HS-5 (cell line): Measurements from ENCODE around the gene MRPL23.
"Not testable (repeated sequence)": the region's sequence is repeated elsewhere in the genome, so short reads cannot be mapped to it uniquely, and the experiment has no call there.

Source experiments
- DNase-seq: peaks from one replicate; pipeline ENCODE4 v3.0.0-alpha.2; 2012; ENCODE audit warnings: low read depth

Gene MRPL23

DNA sequence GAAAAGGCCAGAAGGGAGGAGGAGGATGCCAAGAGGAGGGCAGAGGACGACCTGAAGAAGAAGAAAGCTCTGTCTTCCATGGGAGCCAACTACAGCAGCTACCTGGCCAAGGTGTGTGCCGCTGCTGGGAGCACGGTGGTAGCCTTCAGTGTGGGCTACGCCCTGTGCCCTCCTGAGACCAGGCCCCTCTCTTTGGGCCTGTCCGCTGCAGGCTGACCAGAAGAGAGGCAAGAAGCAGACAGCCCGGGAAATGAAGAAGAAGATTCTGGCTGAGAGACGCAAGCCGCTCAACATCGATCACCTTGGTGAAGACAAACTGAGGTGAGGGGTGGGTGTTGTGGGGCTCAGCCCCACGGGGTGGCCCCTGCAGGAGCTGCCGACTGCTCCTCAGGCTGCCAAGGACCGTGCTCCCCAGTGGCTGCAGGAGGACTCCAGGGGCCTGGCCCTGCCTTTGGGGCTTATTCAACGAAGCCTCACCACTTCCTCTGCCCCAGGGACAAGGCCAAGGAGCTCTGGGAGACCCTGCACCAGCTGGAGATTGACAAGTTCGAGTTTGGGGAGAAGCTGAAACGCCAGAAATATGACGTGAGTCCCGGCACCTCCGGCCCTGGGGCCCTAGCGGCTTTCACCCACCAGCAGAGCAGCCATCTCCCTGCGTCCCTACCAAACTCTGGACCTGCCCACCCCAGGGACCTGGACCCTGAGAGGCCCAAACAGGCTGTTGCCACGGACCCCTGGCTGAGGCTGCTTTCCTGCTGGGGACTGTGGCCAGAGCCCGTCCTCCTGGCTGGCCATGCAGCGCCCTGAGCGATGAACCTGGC is 12.6 kb upstream of the MRPL23 start:
- no peak for DNase-seq

DNA sequence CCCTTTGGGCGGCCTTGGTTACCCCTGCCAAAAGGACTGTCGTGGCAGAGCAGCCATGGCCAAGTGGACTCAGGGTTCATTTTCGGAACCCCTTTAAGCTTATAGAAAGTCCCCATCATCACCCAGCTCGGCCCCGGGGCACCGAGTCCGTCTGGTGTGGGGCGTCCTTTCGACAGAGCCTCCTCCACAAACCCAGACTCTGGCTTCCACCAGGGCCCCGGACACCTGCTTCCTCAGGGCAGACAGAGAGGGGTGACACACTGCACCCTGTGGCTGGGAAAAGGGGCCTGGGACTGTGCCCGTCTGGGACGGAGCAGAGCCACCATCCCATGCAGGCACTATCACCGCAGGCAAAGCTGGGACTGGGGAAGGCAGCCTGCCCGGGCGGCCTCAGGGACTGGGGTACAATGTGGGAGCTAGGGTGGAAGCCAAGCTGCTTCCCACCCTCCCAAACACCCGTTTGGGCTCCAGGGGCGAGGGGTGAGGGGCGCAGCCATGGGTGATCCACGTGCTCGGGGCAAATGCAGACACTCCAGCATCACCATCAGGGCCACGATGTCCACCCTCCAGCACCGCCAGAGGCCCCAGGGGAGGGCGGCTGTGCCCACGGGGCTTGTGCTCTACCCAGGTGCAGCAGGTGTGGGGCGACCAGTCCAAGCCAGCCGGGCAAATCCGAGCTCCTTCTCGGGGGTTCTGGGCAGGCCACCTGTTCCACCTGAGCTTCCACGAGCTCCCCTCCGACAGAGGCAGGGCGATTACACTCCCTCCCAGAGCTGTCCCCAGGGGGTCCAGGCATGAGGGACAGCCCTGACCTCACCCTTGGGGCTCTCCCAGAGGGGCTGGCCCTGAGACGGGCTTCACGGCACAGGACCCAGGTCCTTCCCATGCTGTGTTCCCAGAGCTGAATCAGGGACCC is 11.7 kb upstream of the MRPL23 start:
- no peak for DNase-seq

DNA sequence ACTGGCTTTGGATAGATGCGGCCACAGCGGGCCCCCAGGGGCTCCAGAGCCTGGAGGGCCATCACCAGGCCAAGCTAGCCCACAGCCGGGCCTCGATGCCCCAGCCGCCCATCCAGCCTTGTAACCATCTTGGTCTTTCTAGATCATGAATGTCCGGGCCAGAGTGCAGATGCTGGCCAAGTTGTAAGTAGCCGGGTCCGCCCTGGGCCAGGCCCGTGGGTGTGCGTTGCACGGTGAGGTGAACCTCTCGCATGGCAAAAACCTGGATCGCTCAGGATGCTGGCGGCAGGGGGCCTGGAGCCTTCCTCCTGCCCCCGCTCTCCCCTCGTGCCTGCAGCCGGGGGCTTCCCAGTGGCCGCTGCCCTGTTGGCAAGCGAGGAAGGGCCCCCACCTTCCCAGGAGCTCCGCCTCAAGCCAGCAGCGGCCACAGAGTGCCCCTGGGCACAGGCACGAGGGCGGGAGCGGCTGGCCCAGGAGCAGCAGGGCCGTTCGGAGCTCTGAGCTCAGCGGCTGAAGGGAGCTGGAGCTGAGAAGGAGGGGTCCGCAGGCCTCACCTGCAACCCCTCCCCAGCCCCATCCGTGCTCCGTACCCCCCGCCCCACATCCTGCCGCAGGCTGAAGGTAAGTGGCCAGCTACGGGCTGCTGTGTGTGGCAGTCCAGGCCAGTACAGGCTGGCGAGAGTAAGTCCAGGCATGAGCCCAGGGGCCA is 10.9 kb upstream of the MRPL23 start:
- no peak for DNase-seq

DNA sequence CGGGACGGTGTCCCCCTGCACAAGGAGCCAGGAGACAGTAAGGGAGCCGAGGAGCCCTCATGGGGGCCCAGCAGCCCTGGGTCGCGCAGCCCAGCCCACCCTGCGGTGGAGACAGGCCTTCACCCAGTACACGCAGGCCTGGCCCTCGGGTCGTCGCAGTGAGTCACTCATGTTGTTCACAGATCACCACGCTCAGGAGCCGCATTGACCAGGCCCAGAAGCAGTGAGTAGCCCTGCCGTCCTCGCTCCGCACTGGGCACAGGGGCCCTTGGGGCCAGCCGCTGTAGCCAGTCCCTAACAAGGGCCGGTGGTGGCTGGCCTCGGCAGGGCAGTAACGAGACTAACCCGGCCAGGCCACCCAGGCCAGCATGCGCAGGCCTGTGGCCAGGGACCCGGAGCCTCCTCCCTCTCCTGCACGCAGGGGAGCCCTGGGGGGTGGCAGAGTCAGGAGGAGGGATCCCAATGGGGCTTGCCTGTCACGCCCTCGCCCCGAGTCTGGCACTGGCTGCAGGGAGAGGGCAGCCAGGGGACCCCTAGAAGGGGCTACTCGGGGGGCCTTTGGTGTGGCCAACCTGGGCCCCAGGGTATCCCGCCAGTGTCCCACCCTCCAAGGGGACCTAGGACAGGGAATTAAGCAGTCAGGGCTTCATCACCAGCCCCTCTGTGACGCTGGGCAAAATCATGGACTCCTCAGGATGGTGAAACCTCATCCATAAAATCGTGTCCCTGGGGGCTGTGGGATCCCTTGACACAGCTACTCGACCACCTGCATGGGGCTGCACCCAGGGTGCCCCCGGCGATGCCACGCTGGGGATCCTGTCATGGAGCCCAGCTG is 10.1 kb upstream of the MRPL23 start:
- no peak for DNase-seq

DNA sequence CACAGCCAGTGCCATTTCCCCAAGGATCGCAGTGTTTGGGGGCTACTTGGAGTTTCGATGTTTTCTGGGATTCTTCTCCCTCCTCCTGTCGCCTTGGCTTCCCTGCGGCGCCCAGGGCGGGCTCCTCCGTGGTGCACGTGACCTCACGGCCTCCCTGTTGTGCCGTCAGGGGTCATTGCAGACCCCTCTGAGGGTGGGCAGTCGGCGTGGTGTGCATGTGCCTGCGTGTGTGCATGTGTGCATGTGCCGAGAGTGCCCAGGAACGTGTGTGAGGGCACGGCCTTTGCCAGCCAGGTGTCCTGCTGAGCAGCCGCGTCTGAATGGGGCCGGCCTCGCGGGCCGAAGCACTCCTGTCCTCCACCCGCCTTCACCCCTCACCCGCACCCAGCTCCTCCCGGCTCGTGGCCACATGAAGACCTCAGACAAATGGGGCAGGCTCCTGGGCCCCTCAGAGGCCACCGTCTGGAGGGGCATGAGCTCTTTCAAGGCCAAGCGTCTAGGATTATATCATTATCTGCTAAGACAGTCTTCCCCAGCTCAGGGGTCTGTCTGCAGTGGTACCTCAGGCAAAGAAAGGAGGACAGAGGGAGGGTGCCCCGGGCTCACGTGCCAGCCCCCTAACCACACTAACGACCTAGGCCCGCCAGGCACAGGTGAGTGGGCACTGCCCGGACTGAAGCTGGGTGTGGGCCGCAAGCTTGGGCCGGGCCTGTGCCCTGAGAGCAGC is 9.4 kb upstream of the MRPL23 start:
- no peak for DNase-seq

DNA sequence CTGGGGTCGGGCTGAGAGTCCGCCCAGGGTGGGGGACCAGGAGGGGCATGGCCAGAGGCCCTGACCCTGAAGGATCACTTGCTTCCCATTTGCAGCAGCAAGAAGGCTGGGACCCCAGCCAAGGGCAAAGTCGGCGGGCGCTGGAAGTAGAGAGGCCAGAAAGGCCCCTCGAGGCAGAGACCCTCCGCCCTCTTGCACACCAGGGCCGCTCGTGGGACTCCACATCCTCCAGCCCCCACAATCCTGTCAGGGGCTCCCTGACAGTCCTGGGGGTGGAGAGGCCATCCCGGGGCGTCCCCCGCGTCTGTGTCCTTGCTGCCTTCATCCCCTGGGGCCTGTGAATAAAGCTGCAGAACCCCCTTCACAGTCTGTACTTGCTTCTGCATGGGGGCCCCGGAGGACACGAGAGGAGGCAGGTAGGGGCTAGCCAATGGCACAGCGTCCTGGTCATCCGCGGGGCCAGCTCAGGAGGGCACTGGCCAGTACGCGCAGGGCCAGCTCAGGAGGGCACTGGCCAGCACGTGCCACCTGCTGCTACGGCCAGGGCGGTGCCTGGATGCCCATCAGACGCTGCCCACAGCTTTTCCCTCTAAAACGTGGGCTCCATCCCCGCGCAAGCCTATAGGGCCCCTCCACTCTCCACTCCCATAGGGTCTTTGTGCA is 8.7 kb upstream of the MRPL23 start:
- no peak for DNase-seq

DNA sequence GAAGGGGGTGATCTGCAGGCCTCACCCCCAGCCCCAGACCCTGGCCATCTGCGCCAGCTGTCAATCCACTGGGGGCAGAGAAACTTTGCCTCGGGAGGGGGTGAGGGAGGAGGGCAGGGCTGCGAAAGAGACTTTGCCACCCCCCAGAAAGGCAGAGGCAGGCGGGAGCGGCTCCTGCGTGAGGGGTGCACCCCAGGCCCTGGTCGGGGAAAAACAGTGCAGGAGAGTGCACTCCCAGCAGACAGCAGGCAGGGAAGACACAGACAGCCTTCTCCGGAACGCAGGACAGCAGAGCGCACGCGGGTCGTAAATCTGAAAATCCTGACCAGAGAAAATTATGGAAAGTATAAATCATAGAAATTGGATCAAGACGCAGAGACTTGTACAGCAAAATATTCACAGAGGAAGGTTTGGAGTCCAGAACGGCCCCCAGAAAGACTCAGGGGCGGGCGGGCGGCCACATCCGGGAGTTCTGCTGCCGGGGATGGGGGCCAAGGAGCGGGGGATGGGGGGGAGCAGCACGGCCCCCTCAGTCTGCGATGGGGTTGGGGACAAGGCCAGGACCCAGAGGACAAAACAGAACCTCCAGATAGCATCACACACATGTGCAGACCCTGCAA is 8.0 kb upstream of the MRPL23 start:
- DNase-seq: no peak

DNA sequence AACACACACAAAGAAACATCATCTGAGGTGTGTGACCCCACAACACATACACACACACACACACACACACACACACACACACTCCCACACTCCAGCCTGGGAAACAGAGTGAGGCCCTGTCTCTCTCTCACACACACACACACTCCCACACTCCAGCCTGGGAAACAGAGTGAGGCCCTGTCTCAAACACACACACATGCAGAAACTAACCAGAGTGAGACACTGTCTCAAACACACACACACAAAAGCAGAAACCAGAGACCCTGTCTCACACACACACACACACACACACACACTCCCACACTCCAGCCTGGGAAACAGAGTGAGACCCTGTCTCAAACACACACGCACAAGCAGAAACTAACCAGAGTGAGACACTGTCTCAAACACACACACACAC is 7.3 kb upstream of the MRPL23 start:
- not testable (repeated sequence) for DNase-seq

DNA sequence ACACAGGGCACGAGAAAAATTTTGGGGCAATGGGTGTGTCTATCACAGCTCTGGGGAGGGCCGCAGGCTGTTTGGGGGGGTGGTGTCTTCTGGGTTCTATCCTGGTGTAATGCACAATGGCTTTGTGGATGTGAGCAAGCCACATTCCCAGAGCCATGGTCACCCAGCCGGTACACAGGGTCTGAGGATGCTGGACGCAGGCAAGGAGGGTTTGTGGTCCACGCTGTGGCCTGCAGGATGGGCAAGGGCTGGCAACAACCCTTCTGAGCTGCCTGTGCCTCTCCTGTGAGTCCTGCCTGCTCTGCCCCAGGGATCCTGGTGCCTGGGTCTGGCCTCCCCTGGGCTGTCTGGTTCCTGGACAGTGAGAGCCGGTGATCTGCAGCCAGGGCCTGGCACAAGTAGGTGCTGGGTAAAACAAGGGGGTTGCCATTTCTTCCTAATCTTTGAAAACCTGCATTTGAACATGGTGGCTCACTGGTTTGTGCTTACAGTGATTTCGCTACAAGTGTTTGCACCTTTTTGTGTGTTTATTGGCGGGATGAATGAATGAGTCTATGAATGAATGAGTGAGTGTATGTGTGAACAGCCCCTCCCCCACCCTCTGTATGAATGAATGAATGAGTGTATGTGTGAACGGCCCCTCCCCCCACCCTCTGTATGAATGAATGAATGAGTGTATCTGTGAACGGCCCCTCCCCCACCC is 4.4 kb upstream of the MRPL23 start:
- DNase-seq: no peak

DNA sequence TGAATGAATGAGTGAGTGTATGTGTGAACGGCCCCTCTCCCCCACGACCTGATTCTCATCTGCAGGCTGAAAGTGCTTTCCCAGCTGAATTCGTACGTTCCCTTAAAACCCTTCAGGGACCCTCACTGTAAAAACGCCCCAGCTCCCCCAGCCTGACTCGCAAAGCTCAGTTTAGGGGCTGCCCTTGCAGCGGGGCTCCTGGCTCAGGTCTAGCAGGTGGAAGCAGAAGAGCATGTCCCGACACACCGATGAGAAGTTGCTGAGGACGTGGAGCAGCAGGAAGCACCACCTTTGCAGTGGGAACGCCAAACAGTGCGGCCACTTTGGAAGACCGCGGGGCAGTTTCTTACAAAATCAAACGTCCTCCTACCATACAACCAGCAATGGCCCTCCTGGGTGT is 3.6 kb upstream of the MRPL23 start:
- DNase-seq: no peak

DNA sequence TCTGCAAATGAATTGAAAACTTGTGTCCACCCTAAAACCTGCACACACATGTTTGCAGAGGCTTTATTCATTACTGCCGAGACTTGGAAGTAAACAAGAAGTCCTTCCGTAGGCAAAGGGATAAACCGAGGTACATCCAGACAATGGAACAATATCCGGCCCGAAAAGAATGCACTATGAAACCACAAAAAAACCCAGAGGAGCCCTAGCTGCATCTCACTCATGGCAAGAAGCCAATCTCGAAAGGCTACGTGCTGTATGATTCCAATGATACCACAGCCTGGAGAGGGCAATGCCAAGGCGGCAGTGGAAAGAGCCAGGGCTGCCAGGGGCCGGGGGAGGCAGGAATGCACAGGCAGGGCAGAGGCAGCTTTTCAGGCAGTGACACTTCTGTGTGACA is 3.2 kb upstream of the MRPL23 start:
- DNase-seq: no peak

DNA sequence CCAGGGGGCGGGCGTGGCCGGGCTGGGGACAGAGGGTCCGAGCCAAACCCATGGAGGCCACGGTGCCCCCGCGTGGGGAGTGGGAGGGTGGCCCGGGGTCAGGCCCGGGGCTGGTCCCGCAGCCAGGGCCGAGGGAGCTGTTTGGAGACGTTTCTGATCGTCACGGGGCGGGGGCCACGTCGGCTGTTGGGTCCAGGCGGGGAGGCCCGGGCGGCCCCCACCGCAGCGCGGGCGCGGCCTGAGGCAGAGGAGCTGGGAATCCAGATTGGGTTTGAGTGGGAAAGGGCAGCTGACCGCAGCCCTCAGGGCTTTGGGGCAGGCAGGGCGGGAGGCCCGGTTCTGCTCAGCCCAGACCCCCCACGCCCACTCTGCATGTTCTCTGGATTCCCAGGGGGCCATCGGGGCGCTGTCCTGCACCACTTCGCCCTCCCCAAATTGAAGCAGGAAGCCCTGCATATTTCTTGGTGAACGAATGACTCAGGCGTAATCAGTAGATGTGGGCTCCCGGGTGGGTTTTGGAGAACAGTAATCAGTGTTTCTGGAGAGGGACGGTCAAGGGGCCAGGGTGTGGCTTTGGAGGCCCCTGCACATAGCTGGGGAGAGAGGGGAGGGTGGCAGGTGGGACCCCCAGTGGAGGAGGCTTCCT is 583 bp downstream of the MRPL23 start:
- no peak for DNase-seq

DNA sequence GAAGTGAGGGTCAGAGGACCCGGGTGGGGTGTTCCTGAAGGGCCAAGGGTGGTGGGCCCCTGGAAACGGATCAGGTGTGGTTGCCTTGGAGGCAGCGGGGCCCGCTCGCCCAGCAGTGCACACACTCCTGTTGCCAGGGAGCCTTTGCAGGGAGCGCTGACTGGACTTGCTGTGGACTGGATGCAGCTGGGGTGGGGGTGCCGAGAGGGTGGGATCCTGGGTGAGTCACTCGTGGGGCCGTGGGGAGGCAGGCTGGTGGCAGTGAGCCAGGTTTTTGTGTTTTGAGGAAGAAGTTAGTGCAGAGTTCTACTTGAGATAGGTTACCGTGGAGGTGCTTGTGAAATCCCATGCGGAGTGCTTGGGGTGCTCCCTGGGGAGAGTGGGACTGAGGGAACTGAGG is 1.3 kb downstream of the MRPL23 start:
- no peak for DNase-seq

DNA sequence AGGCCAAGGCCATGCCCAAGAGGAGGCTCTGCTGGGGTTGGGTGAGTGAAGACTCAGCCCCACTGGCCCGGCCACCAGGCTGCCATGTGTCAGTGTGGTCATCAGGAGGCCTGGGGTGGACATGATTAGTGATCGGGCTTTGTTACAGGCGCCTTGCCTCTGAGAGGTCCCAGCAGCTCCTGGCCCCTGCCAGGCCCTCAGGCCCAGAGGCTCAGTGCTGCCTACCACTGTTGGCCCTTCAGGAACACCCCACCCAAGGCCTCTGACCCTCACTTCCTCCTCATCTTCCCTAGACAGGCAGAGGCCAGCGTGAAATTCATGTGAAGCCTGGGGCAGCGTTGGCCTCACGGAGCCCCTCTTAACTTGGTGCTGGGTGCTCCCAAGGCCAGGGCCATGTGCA is 2.2 kb downstream of the MRPL23 start:
- DNase-seq: no peak

DNA sequence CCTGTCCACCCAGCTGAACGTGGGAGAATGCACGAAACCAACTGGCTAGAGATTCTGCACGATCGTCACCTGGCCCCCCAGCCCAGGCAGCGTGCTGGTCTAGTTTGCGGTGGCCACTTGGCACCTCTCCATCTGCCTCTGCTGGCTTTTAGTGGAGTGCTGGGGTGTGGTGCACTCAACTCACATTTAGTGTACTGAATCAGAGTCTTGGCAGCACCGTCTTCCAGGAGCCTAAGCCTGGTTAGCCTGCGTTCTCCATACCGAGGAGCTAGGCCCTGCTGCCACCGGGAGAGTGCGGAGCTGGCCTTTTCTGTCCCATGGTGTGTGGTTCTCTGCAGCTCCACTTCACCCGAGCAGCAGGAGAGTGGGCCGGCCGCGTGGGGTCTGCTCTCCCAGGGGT is 2.8 kb downstream of the MRPL23 start:
- DNase-seq: no peak

DNA sequence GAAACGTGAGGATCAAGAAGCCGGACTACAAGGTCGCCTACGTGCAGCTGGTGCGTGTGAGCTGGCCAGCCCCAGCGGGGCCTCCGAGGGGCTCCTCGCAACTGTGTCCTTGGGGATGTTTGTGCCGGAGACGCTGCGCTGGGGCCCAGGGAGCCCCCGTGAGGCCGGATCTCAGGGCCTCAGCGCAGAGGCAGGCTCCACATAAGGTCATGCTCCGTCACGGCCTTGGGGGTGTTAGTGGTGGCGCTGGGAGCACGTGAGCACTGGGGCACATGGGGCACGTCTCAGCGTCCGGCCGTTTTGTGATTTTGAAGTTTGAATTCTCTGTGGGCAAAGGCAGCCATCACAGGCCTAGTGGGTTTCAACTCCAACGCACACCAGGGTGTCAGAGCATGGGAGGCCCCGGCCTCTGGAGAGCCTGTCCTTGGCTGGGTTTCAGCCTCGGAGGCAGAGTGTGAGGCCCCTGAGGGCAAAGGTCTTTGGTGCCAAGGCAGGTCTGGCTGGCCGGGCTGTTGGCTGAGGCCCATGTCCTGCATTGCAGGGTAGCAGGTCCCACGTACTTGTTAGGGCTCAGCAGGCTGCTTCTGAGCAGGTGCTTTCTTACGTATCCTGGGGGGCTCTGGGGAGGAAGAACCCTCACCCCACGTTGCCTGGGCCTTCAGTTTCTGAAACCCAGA is 5.8 kb downstream of the MRPL23 start:
- no peak for DNase-seq

DNA sequence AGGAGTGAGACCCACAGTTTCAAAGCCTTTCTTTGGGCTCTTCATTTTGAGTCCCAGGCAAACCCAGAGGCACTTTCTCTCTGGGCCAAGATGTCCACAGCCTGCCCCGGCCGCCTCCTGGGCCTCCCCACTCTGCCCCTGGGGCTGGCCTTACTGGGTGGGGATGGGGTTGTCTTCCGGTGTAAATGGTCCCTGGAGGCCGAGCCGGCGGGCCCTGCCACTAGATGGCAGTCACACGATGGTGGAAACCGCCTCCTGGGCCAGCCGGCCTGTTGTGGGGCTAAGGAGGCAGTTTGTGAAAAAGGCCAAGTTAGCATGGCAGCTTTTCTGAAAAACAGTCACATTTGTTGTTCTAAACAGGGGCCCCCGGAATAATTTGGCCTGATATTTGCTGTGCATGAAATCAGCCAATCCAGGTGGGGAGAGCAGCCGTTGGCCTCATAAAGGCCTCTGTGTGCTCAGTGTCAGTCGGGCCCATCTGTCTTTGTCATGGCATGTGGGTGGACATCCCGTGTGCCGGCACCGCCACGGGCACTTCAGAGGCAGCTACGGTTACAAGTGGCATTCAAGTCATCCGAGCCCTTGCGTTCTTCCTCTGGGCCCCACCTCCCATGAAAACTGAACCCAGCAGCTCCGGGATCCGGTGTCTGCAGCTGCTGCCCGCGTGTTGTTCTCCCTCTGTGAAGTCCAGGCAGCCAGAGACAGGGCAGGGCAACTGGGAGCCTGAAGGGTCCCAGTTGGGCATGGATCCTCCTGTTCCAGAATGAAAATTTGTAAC is 6.5 kb downstream of the MRPL23 start:
- no peak for DNase-seq

DNA sequence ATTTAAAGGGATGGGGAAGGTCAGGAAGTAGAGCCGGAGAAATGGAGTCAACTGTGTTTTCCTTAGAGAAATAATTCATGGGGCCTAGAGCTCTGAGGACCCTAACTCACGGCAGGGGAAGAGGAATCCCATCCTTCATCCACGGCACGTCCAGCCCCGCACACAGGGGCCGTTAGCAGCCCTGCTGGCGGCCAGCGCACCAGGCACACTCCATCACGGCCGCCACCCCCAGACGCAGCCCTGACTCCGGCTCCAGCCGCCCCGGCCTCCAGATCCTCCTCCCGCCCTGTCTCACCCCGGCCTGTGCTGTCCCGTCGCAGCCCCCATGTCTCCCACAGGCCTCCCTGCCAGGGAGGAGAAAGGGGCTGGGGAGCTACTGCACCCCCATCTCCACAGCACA is 11.2 kb downstream of the MRPL23 start:
- DNase-seq: no peak
